ENCODE results near the gene DPP4.

DPP4 gene

DNA sequence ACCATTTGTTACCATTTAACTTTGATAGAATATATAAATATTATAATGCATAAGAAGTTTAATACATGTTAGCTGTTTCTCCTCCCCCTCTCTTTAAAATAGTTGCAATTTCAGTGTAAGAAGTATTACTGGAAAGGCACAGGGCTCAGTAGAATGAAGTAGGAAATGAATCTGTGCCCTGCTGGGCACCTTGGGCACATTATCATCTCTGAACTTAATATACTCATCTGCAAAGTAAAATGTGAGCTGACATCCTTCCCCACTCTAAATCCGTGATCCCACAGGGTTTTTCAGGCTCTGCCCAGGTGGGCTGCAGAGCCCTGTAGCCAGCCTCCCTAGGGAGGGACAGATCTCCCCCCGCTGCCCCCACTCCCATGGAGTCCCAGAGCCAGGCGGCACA, 56.8 kb downstream of the DPP4 start:
- no peak for DNase-seq (ENCODE audit: low read depth)

DNA sequence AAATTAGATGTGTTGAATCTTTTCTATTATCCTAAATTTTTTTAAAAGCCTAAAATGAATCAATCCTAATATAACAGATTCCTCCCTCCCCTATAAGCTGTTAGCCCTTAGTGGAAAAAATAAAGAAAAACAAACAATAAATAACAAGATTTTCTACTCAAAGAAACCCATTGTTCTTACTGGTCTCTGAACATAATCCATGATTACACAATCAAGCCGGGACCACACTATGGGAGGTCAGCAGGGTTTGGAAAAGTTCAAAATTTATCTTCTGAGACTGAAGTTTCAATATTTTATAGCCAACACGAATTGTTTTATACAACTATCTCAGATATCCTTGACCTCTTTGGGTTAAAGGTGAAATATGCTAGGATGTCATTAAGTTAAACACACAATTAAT, 57.9 kb downstream of the DPP4 start:
- DNase-seq (ENCODE audit: low read depth): no peak

DNA sequence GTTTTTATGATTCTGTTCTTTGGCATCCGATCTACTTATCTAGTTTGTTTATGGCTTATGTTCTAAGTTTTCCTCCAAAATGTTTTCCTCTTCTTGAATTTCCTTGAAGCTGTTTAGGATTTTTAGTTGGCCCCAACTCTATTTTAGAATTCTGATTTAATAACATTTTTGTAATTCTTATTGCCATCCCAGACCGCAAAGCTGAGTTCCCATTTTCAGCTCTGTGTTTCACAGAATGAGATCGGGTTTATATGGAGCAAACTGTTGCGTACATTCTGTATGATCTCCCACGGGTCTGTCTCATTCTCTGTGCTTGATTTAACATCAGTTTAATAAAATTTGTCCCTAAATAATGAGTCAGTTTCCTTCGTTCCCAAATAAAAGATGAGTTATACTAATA, 59.3 kb downstream of the DPP4 start:
- no peak for DNase-seq (ENCODE audit: low read depth)

DNA sequence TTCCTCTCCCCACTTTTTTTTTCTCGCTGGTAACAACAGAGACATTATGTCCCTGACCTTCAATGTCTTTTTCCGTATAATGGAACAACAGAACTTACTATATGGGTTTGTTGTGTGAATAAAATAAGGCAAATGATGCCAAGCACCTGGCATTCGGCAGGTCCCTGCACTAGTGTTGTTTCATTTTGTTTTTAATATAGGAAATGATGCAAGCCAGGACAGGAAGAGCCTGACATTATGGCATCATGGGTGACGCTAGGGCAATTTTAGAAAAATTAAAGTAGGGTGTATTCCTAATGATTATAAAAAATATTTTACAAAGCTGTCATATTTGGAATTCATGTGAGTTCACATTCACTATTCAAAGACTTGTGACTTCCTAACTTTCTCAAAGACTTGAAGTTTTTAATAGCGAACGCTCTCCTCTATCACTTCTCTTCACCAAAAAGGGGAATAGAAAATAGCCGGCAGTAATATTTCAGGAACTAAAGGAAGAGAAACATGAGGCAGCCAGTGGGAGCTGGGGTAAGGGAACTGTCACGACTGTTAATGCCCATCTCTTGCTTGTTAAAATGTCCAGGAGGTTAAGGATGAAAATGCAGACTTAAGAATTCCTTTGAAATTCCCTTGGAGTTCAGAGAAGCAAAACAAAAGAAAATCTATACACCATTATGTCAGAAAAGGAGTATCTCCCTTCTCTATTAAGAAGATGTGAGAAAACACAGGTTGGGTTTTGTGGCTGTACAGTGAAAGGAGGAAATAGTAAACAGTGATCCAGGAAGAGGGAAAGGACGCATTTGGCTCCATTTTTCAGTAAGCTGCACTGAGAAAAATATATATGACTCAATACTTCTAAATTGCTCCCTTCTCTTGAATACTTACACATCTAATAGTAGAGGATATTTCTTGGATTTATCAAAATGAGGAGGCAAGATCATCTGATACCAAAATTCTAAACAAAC, 60.2 kb downstream of the DPP4 start:
- no peak for DNase-seq (ENCODE audit: low read depth)

DNA sequence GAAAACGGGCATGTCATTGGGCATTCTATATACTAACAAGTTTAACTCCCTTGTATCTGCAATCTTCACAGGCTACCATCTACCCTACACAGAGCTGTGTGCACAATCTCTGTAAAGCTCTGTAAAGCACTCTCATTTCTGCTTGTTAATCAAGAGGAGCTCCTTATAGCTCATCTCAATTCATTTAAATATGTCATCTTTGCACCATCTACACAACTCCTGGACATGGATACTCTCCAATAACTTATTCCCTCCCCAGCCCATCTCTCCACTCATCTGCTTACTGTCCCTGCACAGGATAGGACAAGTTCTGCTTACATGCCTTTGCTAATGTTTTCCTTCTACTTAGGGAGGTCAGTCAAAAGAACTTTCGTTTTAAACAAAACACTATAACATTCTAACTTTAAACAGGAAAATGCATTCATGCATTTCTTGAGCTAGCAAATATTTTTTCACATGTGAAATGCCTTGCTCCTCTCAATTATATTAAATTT, 61.4 kb downstream of the DPP4 start:
- DNase-seq (ENCODE audit: low read depth): no peak

DNA sequence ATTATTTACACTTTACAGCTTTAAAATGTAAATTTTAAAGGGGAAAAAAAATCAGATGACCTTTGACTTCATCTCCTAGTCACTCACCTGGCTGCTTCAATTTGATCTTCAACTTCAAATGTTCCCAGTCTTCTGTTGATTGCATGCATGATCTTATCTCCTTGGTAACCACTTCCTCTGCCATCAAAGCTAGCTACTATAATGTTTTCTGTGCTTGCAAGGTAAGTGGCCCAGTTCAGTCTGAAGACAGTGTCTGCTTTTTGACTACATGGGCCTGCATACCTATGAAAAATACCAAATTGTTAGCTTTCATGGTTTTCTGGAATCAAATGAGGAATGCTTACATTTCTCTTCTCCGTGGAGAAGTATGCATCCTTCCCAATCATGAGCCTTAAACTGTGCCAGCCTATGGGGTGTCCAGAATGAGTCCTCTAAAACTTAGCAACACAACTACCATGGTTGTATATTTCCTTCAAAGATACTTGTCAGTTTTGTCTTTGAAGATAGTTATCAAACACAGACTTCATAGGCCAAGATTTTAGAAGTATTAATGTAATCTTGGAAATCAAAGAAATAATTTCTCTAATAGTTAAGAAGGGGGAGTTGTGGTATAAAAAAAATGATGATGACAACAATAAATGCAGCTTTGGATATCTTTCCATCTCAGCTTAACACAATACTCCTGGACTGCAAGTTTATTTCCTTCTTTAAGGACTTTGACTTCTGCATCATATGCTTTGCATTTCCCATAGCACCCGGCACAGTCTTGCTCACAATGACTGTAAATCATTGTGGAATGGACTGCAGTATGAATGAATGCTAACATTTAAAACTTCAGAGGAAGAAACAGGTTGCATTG, 62.1 kb downstream of the DPP4 start:
- no peak for DNase-seq (ENCODE audit: low read depth)

DNA sequence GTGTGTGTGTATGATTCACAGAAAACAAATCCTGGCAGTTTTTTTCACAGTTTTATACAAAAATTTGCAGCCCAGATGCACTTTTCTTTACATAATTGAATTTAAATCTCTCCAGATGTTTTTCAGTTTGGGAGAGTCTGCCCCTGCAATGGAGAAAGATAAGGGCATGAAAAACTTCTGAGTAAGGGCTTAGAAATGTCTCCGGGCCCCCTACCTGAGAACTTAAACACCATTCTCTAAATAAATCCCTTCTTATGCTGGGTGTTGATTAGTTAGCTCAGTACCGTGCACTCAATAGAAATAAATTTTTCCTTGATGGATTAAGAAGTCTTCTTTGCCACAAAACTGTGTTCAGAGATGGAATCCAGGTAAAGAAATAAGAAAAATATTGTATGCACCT, 64.5 kb downstream of the DPP4 start:
- DNase-seq (ENCODE audit: low read depth): no peak

DNA sequence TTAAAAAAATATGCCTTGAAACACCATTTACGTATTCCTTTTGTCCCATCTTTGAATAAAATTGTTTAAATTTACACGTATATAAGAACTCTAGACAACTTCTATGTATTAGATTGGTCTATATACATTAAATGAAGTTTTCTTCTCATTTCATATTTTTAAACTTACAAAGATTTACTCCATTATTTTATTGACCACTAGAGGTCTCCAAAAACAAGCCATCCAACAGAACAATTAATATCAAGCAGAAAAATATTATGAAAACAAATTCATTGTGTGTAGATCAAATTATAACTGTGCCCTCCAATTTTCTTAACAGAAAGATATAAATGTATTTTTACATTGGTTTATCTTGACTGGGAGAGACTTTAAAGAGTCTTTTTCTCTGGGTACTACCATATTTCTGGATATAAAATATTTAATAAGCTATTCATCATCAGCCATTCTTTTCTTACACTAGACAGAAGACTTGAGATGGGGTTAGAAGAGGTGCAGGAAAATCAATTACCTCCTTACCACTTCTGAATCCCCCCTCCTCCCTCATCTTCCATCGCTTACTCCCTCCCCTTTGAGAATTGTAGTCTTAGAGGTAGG, 66.5 kb downstream of the DPP4 start:
- no peak for DNase-seq (ENCODE audit: low read depth)

DNA sequence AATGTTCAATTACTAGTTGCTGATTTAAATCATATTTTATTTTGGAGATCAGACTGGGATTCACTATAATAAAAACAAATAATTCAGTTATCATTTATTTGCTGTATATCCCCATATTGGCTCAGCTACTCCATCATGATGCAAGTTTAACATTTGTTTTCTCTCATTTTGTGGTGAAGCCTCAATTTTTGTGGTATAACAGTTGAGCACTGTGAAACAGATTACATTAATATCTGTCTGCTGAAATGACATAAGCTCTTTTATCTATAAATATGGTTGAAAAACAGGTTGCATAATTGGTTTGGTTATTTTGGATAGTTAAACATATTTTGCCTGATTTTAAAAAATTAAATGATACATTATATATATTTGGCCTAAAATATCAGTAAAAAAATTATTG, 67.7 kb downstream of the DPP4 start:
- DNase-seq (ENCODE audit: low read depth): no peak

DNA sequence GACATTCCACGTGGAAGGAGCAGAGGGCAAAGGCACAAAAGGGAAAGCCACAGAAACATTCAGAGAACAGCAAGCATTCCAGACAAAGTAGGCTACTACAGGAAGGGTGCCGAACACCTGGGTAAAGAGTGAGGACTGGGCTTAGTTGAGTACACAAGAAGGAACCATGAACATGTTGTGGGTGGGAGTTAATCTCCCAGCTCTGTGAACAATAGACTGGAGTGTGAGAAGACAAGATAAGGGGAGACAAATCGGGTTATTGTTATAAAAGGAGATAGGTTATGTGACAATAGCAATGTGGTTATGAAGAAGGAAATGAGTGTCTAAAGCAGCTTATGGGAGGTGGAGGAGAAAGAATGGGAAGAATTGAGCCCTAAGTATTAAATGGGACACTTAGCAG, 70.0 kb downstream of the DPP4 start:
- DNase-seq (ENCODE audit: low read depth): no peak

DNA sequence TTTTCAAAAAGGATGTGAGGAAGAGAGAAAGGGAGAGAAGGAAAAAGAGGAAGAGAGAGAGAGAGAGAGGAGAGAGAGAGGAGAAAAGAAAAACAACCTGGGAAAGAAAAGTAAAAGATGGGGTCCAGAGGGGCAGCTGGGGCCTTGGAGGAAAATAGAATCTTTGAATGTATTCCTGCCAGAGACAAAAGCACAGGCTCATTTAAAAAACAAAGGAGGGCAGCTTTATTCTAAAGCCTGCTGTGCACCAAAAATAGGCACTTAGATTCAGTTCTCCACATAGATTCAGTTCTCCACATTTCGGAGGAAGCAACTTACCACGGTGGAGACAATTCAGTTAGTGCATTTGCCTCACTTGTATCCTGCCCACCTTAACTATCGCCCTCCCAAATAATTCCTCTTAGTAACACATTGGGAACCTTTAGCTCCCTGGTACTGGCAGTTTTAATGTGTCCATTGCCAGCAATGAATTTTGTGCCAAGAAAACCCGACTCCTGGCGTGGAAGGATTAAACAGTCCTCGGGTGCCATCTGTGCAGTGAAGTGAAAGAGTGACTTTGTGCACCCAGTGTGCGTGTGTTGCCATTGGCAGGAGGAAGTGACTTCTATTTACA, 71.3 kb downstream of the DPP4 start:
- DNase-seq (ENCODE audit: low read depth): no peak

DNA sequence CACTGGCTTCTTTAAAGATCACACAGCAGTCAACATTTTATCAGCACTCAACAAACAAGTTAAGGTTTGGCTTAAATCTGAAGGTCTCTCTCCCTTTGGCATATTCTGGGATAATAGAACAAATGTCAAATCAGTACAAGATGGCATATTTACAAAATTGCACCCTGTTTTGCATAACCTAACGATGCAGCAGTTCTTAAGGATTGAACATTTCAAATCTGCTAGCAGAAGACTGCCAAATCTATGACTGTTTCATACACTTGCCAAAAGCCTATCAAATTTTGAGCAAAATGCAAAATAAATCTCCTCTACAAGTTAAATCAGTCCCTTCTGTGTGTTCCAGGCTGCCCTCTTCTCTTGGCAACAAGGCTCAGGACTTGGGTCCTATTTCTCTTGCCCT, 73.6 kb downstream of the DPP4 start:
- no peak for DNase-seq (ENCODE audit: low read depth)

DNA sequence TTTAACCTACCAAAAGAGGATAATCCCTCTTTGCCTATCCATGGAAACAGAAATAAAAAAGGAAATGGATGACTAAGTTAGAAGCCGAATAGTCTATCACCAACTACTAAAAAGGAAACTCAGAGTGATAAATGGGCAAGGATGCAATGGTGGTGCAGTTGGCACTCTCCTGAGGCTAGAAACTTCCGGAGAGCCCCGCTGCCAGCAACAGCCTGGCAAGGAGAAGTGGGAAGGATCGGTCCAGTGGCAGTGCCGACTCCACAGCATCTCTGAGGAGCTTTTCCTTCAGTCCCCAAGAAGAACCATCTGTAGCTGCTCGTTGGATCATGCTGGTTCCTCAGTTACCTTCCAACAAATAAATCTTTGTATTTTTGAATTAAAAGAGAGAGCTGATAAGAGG, 74.7 kb downstream of the DPP4 start:
- no peak for DNase-seq (ENCODE audit: low read depth)

DNA sequence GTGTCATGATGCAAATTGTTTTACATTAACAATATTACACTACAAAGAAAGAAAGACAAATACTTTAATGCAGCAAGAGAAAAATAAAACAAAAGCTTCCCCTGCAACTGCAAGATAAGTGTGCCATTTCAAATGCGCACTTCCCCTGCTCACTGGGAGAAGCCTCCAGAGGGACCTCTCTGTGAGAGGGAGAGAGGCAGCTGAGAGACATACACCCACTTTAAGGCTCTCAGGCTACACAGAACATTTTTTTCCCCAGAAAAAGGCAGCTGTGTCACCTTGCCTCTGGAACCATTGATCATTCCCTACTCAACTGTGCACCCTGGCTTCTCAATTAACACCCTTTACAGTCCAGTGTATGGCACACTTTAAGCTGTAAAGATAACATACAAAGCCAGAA, 75.2 kb downstream of the DPP4 start:
- no peak for DNase-seq (ENCODE audit: low read depth)

DNA sequence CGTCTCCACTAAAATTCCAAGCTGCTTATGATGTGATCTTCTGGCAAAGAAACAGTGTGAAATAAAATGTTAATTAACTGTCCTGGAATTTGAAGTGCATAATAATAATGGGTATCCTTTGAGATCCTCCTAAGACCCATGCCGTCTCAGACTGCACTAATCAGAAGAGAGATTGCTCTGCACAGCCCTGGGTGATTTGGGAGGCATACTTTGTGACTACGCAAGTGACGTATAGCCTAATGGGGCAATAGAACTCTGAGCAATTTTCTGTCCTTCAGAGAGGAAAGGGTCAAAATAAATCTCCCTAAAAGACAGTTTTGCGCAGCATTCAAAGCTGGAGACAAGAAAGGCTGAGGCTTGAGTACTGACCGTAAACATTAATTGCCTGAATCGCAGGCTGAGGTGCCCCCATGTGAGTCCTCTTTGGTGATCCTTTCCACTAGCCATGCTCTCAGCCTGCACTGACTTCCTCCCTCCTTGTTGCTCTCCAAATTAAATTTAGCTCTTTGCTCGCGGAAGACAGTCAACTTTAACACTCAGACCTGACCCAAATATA, 76.0 kb downstream of the DPP4 start:
- DNase-seq (ENCODE audit: low read depth): no peak

DNA sequence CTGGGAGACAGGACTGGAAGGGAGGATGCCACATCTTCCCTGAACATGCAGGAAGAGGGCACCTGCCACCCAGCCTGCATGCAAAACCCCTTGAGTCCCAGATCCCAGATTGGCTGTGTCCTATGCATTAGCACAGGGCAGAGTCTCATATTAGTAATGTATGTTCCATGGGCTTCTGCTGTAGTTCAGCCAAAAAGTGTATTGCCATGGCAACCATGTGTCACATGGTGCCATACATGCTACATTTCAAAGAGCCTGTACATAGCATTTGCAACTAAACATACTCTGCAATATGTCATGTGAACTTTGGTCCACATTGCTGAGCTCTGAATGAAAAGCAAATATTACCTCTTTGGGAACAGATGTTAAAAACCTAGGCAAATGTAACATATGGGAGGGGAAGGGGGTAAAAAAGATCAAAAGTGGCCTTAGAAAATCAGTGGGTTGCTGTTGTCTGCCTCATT, 78.4 kb downstream of the DPP4 start:
- DNase-seq (ENCODE audit: low read depth): no peak

DNA sequence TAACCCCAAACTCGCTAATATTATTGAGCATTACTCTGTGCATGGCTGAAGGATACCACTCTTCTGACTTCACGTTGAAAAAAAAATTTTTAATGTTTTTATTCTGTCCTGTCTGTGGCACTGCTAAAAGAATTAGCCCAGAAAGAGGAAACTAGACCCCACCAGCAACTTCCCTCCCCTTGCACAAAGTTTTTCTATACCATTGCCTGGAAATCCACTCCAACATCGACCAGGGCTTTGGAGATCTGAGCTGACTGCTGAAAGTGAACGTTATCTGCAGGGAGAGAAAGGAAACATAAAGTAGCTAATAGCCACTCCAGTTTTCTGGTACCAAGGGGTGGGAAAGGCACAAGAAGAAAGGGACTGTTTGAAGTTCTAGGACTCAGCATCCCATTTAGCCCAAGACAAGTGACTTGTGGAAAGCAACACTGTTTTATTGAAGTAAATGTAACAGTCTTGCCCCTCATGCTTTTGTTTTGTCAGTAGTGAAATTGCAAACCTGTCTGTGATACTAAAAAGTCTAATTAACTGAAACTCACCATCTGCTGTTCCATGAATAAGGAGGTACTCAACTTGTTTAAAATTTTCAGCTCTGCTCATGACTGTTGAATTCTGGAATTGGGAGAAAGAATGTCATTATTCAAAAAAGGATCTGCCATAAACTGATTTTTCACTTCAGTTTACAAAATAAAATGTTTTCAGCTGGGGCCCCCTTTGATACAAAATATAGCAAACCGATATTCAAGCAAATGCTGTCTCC, 79.1 kb downstream of the DPP4 start:
- DNase-seq (ENCODE audit: low read depth): no peak

DNA sequence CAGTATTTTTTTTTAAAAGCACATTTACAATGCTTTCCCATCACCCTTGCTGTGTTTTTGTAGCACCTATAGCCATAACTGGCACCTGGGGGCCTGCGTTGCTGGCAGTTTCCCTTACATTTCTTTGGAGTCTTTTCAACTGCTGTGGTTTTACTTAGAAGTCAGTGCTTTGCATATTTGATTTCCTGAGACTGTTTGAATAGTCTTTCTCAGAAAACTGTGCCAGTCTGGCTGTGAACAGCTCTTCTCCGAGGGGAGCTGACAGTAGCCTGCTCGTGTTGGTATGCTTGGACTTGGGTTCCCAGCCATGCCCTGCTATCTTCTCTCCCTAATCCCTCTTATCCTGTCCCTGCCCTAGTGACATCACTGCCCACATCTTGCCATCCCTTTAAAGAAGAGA, 81.5 kb downstream of the DPP4 start:
- peak; percentile 33 for DNase-seq (ENCODE audit: low read depth)

DNA sequence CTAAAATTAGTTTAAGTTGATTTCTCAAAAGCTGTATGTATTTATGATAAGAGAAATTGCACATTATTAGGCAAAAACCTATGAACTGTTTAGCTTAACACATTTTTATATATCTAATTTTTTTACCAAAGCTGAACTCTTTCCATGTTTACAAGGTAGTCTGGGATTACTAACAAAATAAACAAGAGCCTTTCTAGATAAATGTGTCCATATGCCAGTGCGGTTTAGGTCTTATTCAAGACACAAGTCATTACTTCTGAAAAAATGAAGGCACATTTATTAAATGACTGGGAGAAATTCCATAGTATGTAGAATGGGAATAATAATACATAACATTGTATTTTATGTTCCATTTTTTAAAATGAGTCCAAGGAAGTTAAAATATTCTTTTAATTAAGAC, 82.0 kb downstream of the DPP4 start:
- no peak for DNase-seq (ENCODE audit: low read depth)

DNA sequence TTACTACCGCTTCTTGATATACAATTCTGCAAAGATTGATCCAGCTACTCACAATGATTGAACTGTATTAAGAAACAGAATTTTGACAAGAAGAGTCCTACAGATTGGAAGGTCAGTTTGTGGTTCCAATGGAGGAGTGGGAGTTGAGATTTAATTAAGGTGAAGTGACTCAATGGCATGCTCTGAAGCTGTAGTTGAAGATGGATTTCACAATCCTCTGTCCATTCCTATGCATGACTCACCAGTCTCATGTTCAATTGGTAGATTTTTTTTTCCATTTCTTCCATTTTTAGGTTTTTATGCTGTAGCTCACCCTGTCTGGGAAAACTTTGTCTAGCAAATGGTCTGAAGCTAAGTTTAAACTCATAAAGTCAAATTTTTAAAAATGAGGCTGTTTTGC, 83.3 kb downstream of the DPP4 start:
- DNase-seq (ENCODE audit: low read depth): no peak

DNA sequence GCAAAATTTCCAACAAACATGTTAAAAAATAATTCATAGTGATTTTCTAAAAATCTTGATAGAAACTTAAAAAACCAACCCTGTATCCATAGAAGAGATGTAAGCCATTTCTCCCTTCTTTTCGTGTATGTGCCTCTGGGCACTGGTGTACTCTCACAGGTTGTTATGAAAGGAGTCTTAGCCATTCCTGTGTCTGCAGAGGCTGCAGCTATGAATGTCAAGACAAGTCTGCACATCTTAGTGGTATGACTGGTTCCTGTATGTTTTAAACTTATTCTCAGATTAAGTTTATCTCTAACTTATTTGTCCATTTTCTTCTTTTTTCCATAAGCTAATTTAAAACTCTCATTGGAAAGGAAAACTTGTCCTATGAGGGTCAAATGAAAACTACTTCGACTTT, 84.0 kb downstream of the DPP4 start:
- no peak for DNase-seq (ENCODE audit: low read depth)

Data from activated T-helper 9 cell treated with anti-CD3 and anti-CD28 coated beads, Interleukin-2, amount 50 U/mL, for 16 hours (primary cell).